CMK (cell line): Measurements from ENCODE around the gene RNF214.

Experiments
- DNase-seq: peaks from one replicate; pipeline ENCODE4 v3.0.0-alpha.2; 2010; ENCODE audit warnings: low read depth

Gene RNF214

GRCh38 chr11:117282956-117283355, 50.5 kb downstream of the RNF214 start:
- no peak for DNase-seq

GRCh38 chr11:117284053-117284452, 51.6 kb downstream of the RNF214 start:
- no peak for DNase-seq

- no peak for DNase-seq
These were observed 54.1 kb downstream of the RNF214 start for GRCh38 chr11:117286588-117286987.

- no peak for DNase-seq
These were observed 55.2 kb downstream of the RNF214 start for GRCh38 chr11:117287668-117288067.

- DNase-seq, result no peak
These were observed 57.3 kb downstream of the RNF214 start for GRCh38 chr11:117289795-117290194.

GRCh38 chr11:117290809-117291396, 58.4 kb downstream of the RNF214 start, which contains the start of gene BACE1-AS:
TSS of gene BACE1-AS (plus strand) at chr11:117291346.
- DNase-seq, result no peak

- DNase-seq, result no peak
These were observed 60.1 kb downstream of the RNF214 start for GRCh38 chr11:117292616-117293015.

- no peak for DNase-seq
These were observed 63.1 kb downstream of the RNF214 start for GRCh38 chr11:117295438-117296137.

- DNase-seq, result no peak
These were observed 64.4 kb downstream of the RNF214 start for GRCh38 chr11:117296881-117297280.

GRCh38 chr11:117298195-117298594, 65.7 kb downstream of the RNF214 start:
- DNase-seq, result no peak

GRCh38 chr11:117299351-117300282, 67.1 kb downstream of the RNF214 start:
- DNase-seq, result no peak

GRCh38 chr11:117300283-117300663, 67.8 kb downstream of the RNF214 start:
- DNase-seq, result no peak

- DNase-seq, result no peak
These were observed 68.3 kb downstream of the RNF214 start for GRCh38 chr11:117300773-117301172.

- no peak for DNase-seq
These were observed 69.8 kb downstream of the RNF214 start for GRCh38 chr11:117302228-117302627.

- no peak for DNase-seq
These were observed 70.6 kb downstream of the RNF214 start for GRCh38 chr11:117303101-117303500.

- no peak for DNase-seq
These were observed 71.3 kb downstream of the RNF214 start for GRCh38 chr11:117303646-117304315.

GRCh38 chr11:117305145-117305544, 72.7 kb downstream of the RNF214 start:
- DNase-seq, result no peak

GRCh38 chr11:117309310-117309709, 76.8 kb downstream of the RNF214 start:
- DNase-seq, result no peak

GRCh38 chr11:117313091-117313490, 80.6 kb downstream of the RNF214 start:
- no peak for DNase-seq

- DNase-seq, result no peak
These were observed 81.6 kb downstream of the RNF214 start for GRCh38 chr11:117313828-117314768.

- no peak for DNase-seq
These were observed 82.4 kb downstream of the RNF214 start for GRCh38 chr11:117314840-117315239.
